NCI-H2227 treated with DMSO at 0.1 percent for 48 hours (cell line): Measurements from ENCODE around the gene ZNF655.
"Not testable (repeated sequence)": the region's sequence is repeated elsewhere in the genome, so short reads cannot be mapped to it uniquely, and the experiment has no call there.

Experiments used
- DNase-seq: peaks from one replicate; lab custom pipeline; 2025; lab: John Stamatoyannopoulos, UW

Gene ZNF655, protein sequence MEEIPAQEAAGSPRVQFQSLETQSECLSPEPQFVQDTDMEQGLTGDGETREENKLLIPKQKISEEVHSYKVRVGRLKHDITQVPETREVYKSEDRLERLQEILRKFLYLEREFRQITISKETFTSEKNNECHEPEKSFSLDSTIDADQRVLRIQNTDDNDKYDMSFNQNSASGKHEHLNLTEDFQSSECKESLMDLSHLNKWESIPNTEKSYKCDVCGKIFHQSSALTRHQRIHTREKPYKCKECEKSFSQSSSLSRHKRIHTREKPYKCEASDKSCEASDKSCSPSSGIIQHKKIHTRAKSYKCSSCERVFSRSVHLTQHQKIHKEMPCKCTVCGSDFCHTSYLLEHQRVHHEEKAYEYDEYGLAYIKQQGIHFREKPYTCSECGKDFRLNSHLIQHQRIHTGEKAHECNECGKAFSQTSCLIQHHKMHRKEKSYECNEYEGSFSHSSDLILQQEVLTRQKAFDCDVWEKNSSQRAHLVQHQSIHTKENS

DNA sequence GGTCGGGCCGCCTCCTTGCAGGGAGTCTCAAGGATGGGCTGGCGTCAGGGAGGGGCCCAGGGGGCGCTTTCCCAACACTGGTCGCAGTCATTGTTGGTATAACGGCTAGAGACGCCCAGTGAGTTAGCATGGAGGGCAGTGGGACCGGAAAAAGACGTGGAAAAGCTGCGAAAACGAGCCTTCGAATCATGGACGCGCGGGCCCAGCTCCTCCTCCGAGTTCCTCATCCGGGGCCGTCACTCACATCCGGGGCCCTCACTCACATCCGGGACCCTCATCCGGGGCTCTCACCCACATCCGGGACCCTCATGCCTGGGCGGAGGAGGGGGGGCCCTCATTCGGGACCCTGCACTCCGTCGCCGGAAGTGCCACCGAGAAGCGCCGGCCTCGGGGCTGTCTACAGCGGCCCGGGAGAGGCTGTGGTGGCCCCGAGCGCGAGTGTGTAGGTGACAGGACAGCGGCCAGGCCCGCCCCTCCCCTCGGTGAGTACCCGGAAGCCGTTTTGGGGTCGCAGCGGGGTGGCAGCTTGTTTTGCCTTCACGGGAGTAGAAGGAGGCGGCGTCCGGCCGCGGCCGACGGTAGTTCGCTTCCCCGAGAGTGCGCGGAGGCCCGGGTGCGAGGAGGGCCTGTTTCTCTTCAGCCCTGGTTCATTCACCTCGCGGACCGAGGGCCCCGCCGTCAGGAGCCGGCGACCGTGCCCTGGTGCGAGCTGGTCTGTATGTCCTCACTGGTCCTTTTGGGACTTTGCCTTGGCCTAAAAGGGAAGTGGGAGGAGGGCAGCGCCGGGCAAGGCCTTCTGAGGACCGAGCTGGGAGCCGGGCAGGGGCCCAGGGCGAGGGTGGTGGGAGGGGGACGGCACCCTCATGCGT is at the start of gene ZNF655:
TSS of gene ZNF655 (plus strand) at position 337 of the 869 bp plus-strand sequence. CDS start 1,918 bp downstream, outside the sequence.
- DNase-seq, result peak; percentile 89

GRCh38 chr7:99514050-99514449 is 44.4 kb upstream of the ZNF655 start:
- no peak for DNase-seq

DNA sequence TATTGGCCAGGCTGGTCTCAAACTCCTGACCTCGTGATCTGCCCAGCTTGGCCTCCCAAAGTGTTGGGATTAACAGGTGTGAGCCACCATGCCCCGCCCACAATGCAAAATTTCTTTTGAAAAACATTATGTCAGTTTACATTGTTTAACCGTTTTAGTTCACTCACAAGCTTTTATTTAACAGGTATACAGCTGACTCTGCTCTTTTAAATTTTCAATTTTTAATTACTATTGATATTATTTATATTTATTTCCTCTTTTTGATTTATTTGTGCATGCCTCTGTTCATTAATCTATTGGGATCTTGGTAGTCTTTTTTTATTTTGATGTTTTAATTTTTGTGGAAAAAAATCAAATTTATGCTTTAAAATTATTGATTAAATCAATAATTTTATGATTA is 37.0 kb upstream of the ZNF655 start:
- no peak for DNase-seq

GRCh38 chr7:99525713-99526440 is 32.6 kb upstream of the ZNF655 start:
- no peak for DNase-seq

DNA sequence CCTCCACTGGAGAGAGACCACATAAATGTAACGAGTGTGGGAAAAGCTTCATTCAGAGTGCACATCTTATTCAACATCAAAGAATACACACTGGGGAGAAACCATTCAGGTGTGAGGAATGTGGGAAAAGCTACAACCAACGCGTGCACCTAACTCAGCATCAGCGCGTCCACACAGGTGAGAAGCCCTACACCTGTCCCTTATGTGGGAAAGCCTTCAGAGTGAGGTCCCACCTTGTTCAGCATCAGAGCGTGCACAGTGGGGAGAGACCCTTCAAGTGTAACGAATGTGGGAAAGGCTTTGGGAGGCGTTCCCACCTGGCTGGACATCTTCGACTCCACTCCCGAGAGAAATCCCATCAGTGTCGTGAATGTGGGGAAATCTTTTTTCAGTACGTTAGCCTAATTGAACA is 27.1 kb upstream of the ZNF655 start:
- DNase-seq, result no peak

DNA sequence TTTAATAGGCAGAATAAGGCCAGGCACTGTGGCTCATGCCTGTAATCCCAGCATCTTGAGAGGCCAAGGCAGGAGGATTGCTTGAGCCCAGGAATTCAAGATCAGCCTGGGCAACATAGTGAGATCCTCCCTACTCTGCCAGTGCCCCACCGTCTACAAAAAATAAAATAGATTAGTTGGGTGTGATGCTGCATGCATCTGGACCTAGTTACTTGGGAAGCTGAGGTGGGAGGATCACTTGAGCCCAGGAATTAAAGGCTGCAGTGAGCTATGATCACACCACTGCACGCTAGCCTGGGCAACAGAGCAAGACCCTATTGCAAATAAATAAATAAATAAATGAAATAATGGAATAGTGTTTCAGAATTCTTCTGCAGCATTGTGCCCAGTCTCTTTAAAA is 22.8 kb upstream of the ZNF655 start:
- no peak for DNase-seq

- no peak for DNase-seq
Measured at GRCh38 chr7:99539213-99539811, 19.1 kb upstream of the ZNF655 start.

GRCh38 chr7:99540542-99540941 is 17.9 kb upstream of the ZNF655 start:
- no peak for DNase-seq

- no peak for DNase-seq
Measured at GRCh38 chr7:99541212-99541611, 17.2 kb upstream of the ZNF655 start.

- no peak for DNase-seq
Measured at GRCh38 chr7:99543081-99543671, 15.3 kb upstream of the ZNF655 start.

- no peak for DNase-seq
Measured at GRCh38 chr7:99543916-99544315, 14.5 kb upstream of the ZNF655 start.

DNA sequence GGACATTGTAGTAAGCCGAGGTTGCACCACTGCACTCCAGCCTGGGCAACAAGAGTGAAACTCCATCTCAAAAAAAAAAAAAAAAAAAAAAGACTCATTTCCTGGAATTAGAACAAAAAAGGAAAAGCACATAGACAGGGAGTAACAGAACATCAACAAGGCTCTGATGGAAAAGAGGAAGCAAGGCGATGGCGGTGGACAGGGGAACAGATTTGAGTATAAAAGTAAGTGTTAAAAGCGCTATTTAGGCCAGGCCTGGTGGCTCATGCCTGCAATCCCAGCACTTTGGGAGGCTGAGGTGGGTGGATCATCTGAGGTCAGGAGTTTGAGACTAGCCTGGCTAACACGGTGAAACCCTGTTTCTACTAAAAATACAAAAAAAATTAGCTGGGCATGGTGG is 13.1 kb upstream of the ZNF655 start:
- not testable (repeated sequence) for DNase-seq

DNA sequence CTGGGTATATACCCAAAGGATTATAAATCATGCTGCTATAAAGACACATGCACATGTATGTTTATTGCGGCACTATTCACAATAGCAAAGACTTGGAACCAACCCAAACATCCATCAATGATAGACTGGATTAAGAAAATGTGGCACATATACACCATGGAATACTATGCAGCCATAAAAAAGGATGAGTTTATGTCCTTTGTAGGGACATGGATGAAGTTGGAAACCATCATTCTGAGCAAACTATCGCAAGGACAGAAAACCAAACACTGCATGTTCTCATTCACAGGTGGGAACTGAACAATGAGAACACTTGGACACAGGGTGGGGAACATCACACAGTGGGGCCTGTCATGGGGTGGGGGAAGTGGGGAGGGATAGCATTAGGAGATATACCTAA is 8.9 kb upstream of the ZNF655 start:
- DNase-seq, result not testable (repeated sequence)

DNA sequence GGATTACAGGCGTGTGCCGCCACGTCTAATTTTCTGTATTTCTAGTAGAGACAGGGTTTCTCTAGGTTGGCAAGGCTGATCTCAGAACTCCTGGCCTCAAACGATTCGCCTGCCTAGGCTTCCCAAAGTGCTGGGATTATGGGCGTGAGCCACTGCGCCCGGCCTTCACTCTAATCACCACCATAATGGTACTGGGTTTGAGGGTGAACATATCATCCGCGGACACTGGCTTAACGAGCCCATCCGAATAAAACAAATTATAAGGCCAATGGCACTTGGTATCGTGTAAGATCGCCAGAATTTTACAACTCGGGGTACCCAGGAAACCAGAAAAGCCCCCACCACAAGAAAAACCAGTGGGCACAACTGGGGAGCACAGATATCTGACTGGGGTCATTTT is 7.1 kb upstream of the ZNF655 start:
- no peak for DNase-seq

DNA sequence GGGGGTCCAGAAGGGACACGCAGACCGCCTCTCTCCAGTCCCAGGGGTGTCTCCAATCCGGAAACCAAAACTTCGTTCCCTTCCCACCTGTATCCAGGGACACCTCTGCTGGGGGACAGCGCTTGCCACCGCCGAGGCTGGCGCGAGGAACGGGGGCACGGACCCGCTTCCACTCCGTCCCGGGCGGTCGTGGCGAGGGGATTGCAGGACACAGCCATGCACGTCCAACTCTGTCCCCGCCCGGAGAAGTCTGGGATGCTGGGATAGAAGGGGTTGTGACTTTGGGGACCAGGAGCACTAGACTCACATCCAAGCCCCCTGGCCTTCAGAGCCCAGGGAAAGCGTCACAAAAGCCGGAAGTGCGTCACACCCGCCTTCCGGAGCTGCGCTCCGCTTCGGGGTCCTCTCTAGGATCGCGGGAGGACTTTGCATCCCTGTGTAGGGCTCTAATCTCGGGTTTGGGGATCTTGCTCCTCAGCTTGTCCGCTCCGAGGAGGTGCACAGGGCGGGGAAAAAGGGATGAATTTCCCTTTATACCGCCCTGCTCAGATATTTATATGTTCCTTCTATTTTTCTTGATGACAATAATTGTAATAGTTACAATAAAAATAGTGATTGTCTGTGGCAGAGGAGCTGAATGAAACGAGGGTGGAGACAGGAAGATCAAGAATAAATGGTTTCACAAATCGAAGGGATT is 6.5 kb upstream of the ZNF655 start, which contains the start of gene FAM200A:
TSS of gene FAM200A (minus strand) at position 348 of the 697 bp plus-strand sequence. CDS start 3,707 bp downstream, outside the sequence.
- peak; percentile 85 for DNase-seq

- DNase-seq, result no peak
Measured at GRCh38 chr7:99553039-99553438, 5.4 kb upstream of the ZNF655 start.

DNA sequence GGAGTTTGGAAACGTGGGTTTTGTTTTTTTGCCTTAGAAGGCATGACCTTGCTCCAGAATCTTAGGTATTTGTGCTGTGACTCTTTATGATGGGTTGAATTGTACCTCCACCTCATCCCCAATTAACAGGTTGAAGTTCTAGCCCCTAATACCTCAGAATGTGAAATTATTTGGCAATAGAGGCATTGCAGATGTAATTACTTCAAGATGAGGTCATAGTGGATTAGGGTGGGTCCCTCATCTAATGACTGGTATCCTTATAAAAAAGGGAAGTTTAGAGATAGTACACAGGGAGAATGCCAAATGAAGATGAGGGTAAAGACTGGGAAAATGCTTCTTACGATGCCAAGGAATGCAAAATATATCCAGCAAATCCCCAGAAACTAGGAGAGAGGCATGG is 3.5 kb upstream of the ZNF655 start:
- no peak for DNase-seq

DNA sequence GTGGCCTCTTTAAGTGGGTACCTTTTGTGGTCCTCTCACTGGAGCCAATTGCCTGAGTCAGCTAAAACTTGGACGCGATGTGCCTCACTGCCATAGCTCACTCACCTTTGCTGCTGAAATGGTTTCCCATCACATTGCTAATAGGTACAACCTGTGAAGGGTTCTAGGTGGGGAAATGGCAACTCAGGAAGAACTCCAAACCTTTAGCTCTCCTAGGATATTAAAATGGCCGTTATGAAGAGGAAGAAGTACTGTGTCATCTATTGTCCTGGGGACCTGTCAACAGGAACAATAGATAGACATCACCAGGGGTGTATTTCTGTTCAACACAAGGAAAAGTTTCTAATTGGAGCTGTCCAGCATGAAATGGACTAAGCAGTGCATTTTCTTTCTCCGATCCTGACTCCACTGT is 1.2 kb upstream of the ZNF655 start:
- no peak for DNase-seq

DNA sequence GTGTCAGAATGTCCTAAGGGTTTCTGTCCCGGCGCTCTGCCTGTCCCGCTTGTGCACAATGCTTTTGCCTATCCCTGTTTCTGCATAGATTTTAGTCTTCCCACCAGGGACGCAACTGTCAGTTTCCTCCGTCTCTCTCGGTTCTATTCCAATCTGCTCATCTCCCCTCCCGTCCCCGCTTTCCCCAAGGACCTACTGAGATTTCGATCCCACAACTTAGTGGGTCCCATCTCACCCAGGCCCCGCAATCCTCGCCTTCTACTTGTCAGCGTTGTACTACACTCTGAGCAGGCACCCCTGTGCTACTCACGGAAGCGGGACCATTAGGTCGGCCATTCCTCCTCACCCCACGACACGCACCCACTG is 519 bp upstream of the ZNF655 start:
- DNase-seq, result no peak

GRCh38 chr7:99559175-99559915 is 903 bp downstream of the ZNF655 start:
- DNase-seq, result no peak
